Measurements from ENCODE around the gene PCBP3. TPM values are rescaled to one million over a fixed set of nuclear protein-coding genes. Genes with fewer than 3 reads are reported as not detected.
"Not testable (repeated sequence)": the region's sequence is repeated elsewhere in the genome, so short reads cannot be mapped to it uniquely, and the experiment has no call there.

Gene PCBP3
- total RNA-seq, 1 experiment from 2014 or later, result 10.9 TPM

DNA sequence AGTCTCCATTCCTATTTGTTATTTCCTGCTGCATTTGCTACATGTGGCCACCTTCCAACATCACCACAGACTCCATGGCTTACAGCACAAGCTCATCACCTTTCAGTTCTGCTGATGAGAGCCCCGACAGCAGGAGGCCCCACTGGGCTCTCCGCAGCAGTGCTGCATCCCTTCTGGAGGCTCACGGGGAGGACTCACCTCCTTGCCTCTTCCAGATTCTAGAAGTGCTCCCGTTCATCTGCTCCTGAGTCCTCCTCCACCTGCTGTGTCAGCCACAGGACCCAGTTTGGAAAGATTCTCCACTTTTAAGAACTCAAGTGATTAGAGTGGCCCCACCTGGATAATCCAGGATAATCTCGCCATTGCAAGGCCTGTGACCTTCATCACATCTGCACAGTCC lies 167.6 kb downstream of the PCBP3 start:
- Mint-ChIP-seq H3K36me3 (ENCODE audit: insufficient read depth in 1 of 3, low read depth in 3 of 3) (no peaks in the 10 kb centered on the region), H3K9me3 (peaks cover 3 to 7% of the 10 kb centered on the region in 2 experiments; a peak in 3 of 5 replicates), H3K4me1 (no peaks in the 10 kb centered on the region), H3K4me3 (no peak overlapping the region), H3K27ac (peak overlapping the region in 1 of 3 experiments; percentile 24; a peak in 1 of 7 replicates), H3K27me3 (ENCODE audit: low read depth) (peaks cover 1% of the 10 kb centered on the region)
- Histone ChIP-seq H3K27me3 (ENCODE audit: insufficient read depth, low read length) (no peaks in the 10 kb centered on the region), H2AK5ac (ENCODE audit: insufficient read length, low read length) (no peak overlapping the region), H3K4me1 (ENCODE audit: insufficient read depth, low read length) (no peaks in the 10 kb centered on the region), H3K27ac (ENCODE audit: insufficient read length, low read depth, low read length) (no peak overlapping the region), H3K79me1 (ENCODE audit: insufficient read depth, low read depth, low read length, poor library complexity, severe bottlenecking) (no peaks in the 10 kb centered on the region), H3K56ac (ENCODE audit: insufficient read length, low read depth, low read length) (no peak overlapping the region), H3K14ac (ENCODE audit: insufficient read depth, low read length) (no peak overlapping the region), H4K20me1 (ENCODE audit: control insufficient read depth, insufficient read depth, insufficient read length) (no peaks in the 10 kb centered on the region), H3K4me2 (ENCODE audit: insufficient read depth, insufficient read length, low read length) (no peak overlapping the region), H3K23ac (ENCODE audit: insufficient read length, low read depth, low read length) (no peak overlapping the region), H2BK15ac (ENCODE audit: low read depth, low read length) (no peak overlapping the region), H2BK120ac (ENCODE audit: low read depth, low read length, poor library complexity, severe bottlenecking) (no peak overlapping the region), H3K79me2 (ENCODE audit: insufficient read depth, low read length) (no peaks in the 10 kb centered on the region), H3K9ac (ENCODE audit: extremely low read depth, insufficient read length, low read length) (no peak overlapping the region), H2BK20ac (ENCODE audit: low read depth, low read length, poor library complexity, severe bottlenecking) (no peak overlapping the region), H3K9me3 (ENCODE audit: control insufficient read depth, low read depth, low read length) (no peaks in the 10 kb centered on the region), H2BK12ac (ENCODE audit: insufficient read length, low read depth, low read length) (no peak overlapping the region), H3K4ac (ENCODE audit: low read depth, low read length) (no peak overlapping the region), H3K23me2 (ENCODE audit: insufficient read length, low read depth, low read length, poor library complexity, severe bottlenecking) (no peaks in the 10 kb centered on the region), H4K8ac (replicated peaks; ENCODE audit: insufficient read length, low read depth, low read length) (no peak overlapping the region), H3T11ph (ENCODE audit: low read length) (no peak overlapping the region), H3K18ac (ENCODE audit: insufficient read length, low read depth, low read length) (no peak overlapping the region), H4K91ac (ENCODE audit: insufficient read length, low read depth, low read length) (no peak overlapping the region), H2AFZ (ENCODE audit: low read length) (no peak overlapping the region), H2BK5ac (ENCODE audit: insufficient read length, low read length) (no peak overlapping the region), H4K5ac (ENCODE audit: insufficient read length, low read depth, low read length) (no peak overlapping the region)
- TF ChIP-seq, protein P1, sequence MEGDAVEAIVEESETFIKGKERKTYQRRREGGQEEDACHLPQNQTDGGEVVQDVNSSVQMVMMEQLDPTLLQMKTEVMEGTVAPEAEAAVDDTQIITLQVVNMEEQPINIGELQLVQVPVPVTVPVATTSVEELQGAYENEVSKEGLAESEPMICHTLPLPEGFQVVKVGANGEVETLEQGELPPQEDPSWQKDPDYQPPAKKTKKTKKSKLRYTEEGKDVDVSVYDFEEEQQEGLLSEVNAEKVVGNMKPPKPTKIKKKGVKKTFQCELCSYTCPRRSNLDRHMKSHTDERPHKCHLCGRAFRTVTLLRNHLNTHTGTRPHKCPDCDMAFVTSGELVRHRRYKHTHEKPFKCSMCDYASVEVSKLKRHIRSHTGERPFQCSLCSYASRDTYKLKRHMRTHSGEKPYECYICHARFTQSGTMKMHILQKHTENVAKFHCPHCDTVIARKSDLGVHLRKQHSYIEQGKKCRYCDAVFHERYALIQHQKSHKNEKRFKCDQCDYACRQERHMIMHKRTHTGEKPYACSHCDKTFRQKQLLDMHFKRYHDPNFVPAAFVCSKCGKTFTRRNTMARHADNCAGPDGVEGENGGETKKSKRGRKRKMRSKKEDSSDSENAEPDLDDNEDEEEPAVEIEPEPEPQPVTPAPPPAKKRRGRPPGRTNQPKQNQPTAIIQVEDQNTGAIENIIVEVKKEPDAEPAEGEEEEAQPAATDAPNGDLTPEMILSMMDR (conservative IDR thresholded peaks at IDR 0.05), result no peak
- WGBS (ENCODE audit: extremely low coverage, insufficient read length, low lambda C conversion rate), result no CpG with 5 or more reads among the region's 5 CpGs
- no peak for DNase-seq

DNA sequence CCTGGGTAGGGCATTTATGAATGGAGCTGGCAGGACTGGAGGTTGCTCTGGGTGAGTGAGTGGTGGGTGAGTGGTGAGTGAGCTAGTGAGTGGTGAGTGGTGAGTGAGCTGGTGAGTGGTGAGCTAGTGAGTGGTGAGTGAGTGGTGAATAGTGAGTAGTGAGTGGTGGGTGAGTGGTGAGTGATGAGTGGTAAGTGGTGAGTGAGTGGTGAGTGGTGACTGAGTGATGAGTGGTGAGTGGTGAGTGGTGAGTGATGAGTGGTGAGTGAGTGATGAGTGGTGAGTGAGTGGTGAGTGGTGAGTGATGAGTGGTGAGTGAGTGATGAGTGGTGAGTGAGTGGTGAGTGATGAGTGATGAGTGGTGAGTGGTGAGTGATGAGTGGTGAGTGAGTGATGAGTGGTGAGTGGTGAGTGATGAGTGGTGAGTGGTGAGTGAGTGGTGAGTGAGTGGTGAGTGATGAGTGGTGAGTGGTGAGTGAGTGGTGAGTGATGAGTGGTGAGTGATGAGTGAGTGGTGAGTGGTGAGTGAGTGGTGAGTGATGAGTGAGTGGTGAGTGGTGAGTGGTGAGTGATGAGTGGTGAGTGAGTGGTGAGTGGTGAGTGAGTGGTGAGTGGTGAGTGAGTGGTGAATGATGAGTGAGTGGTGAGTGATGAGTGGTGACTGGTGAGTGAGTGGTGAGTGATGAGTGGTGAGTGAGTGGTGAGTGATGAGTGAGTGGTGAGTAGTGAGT lies 170.8 kb downstream of the PCBP3 start:
- not testable (repeated sequence) for H3K56ac ChIP-seq (ENCODE audit: insufficient read length, low read depth, low read length); H3K27me3 ChIP-seq (ENCODE audit: insufficient read depth, low read length); H3K4ac ChIP-seq (ENCODE audit: low read depth, low read length); H2BK20ac ChIP-seq (ENCODE audit: low read depth, low read length, poor library complexity, severe bottlenecking); H3K9me3 Mint-ChIP-seq; H3K4me1 ChIP-seq (ENCODE audit: insufficient read depth, low read length); H3K27ac Mint-ChIP-seq; H3K9me3 ChIP-seq (ENCODE audit: control insufficient read depth, low read depth, low read length); H2AFZ ChIP-seq (ENCODE audit: low read length); H3K36me3 Mint-ChIP-seq (ENCODE audit: insufficient read depth in 1 of 3, low read depth in 3 of 3); H3K79me1 ChIP-seq (ENCODE audit: insufficient read depth, low read depth, low read length, poor library complexity, severe bottlenecking); H3K23me2 ChIP-seq (ENCODE audit: insufficient read length, low read depth, low read length, poor library complexity, severe bottlenecking); H2BK15ac ChIP-seq (ENCODE audit: low read depth, low read length); H4K5ac ChIP-seq (ENCODE audit: insufficient read length, low read depth, low read length); H3K14ac ChIP-seq (ENCODE audit: insufficient read depth, low read length); H3K18ac ChIP-seq (ENCODE audit: insufficient read length, low read depth, low read length); DNase-seq; H3K4me3 Mint-ChIP-seq; H3T11ph ChIP-seq (ENCODE audit: low read length); H3K79me2 ChIP-seq (ENCODE audit: insufficient read depth, low read length); H4K91ac ChIP-seq (ENCODE audit: insufficient read length, low read depth, low read length); H3K23ac ChIP-seq (ENCODE audit: insufficient read length, low read depth, low read length); H3K4me2 ChIP-seq (ENCODE audit: insufficient read depth, insufficient read length, low read length); H4K8ac ChIP-seq (replicated peaks; ENCODE audit: insufficient read length, low read depth, low read length); H2BK5ac ChIP-seq (ENCODE audit: insufficient read length, low read length); H2BK12ac ChIP-seq (ENCODE audit: insufficient read length, low read depth, low read length); H4K20me1 ChIP-seq (ENCODE audit: control insufficient read depth, insufficient read depth, insufficient read length); H3K27ac ChIP-seq (ENCODE audit: insufficient read length, low read depth, low read length); H3K27me3 Mint-ChIP-seq (ENCODE audit: low read depth); H2AK5ac ChIP-seq (ENCODE audit: insufficient read length, low read length); H3K9ac ChIP-seq (ENCODE audit: extremely low read depth, insufficient read length, low read length); H2BK120ac ChIP-seq (ENCODE audit: low read depth, low read length, poor library complexity, severe bottlenecking)
- H3K4me1 Mint-ChIP-seq, result peaks cover 9 to 10% of the 10 kb centered on the region in 2 experiments
